GDM1 (cell line): Measurements from ENCODE around the gene GUCD1.

ENCODE experiments used
- DNase-seq: peaks from one replicate; lab custom pipeline; 2025; lab: John Stamatoyannopoulos, UW

The GUCD1 gene

DNA sequence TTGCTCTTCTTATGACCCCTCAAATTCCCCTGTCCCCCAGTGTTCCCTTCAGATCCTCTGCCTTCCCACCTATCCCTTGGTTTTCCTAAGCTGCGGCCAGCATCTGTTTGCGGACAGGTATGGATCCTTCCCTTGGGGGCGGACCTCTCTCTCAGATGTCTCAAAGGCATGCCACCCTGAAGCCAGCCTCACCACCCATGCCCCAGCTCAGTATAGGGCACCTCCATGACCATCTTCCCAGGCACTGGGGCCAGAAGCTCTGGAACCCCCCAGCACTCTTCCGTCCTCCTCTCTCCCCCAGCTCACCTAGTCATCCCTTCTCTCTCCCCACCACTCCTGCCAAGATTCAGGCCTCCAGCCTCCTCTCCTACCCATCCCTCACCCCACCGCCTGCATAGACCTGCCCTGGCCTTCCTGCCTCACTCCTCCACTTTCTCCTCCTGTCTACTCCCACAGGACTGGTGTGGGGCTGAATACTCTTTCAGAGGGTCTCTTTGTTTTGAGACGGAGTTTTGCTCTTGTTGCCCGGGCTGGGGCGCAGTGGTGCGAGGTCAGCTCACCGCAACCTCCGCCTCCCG lies 35.7 kb upstream of the GUCD1 start:
- no peak for DNase-seq

DNA sequence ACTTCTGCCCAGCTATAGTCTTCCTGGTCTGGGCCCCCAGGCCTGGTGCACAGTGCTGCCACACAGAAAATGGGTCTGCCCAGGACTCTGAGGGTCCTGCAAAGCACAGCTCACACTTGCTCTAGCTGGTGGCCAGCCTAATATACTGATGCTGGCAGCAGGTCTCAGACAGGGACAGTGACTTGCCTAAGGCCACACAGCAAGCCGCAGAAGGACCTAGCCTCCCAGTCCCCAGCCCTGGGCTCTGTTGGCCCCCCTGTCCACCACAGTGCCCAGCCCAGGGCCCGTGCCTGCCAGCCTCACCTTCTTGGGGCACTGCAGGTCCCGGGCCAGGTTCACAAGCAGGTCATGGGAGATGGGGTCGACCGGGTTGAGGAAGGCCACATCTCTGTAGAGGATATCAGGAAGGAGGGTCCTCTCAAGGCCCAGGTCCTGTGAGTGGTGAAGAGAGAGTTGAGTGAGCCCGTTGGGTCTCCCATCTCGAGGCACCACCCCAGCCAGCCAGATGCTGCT lies 34.6 kb upstream of the GUCD1 start:
- DNase-seq = no peak

DNA sequence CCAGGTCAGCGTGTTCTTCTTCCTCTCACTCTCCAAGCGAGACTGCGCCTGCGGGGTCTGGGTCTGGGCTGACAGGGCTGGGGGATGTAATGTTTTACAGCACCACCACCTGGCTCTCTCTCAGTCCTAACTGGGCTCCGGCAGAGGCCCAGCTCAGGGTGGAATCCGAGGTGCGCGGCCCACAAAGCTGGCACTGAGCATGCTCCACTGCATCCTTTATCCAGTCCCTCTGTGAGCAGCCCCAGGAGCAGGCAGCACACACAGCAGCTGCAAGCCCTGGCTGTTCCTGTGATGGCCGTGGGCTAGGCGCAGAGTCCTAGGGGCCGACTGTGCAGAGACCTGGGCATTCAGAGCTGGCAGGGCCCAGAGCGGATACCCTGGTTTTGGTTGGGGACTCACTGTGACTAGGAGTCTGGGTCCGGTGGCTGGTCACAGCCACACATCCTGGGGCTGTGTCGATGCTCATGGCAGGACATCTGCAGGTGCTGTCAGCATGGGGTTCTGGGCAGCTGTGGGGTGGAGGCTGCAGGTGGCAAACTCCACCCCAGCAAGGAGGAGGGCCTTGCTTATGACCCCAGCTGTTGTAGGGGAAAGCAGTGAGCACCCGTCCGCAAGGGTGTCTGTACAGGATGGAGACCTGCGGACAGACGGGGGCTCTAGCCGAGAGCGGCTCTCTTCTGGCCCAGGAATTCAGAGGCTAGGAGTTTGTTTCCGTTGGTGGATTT lies 34.0 kb upstream of the GUCD1 start:
- no peak for DNase-seq

DNA sequence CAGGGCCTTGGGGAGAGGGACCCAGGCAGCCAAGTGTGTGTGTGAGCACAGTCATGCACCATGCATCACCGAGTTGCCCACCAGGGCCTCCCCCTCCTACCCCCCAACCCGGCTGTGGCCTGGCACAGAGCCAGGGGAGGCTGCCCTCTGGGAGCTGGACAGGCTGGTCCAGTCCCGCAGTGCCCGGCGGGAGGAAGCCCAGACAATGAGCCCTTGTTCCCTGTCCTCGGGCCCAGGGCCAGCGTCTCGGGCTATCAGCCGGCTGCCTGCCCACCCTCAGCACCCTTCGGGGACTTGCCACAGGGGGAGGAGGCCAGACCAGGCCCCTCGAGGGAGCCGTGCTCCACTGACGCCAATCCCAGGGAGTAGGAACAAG lies 33.4 kb upstream of the GUCD1 start:
- no peak for DNase-seq

- no peak for DNase-seq
These were observed 33.0 kb upstream of the GUCD1 start for GRCh38 chr22:24587948-24588347.

GRCh38 chr22:24587251-24587650 lies 32.3 kb upstream of the GUCD1 start:
- no peak for DNase-seq

GRCh38 chr22:24585927-24586546 lies 31.1 kb upstream of the GUCD1 start:
- DNase-seq = no peak

DNA sequence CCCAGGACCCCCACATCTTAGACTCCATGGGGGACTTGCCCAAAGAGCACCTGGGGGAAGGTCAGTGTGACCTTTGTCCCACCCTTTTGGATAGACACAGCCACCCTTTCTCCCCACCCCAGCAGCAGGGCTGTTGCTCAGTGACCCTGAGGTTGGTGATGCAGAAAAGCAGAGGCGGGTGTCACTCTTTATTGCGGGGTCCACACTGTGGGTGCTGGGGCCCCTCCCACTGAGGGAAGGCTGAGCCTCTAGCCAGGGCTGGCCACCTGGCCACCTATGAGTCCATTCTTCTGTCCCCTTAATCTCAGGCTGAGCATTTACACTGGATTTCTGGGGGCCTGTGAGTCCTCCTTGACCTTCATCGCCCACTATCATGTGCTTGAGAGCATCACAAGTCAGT lies 30.5 kb upstream of the GUCD1 start:
- DNase-seq = no peak

- no peak for DNase-seq
These were observed 30.0 kb upstream of the GUCD1 start for GRCh38 chr22:24584871-24585411.

- DNase-seq = no peak
These were observed 29.3 kb upstream of the GUCD1 start for GRCh38 chr22:24584166-24584790.

DNA sequence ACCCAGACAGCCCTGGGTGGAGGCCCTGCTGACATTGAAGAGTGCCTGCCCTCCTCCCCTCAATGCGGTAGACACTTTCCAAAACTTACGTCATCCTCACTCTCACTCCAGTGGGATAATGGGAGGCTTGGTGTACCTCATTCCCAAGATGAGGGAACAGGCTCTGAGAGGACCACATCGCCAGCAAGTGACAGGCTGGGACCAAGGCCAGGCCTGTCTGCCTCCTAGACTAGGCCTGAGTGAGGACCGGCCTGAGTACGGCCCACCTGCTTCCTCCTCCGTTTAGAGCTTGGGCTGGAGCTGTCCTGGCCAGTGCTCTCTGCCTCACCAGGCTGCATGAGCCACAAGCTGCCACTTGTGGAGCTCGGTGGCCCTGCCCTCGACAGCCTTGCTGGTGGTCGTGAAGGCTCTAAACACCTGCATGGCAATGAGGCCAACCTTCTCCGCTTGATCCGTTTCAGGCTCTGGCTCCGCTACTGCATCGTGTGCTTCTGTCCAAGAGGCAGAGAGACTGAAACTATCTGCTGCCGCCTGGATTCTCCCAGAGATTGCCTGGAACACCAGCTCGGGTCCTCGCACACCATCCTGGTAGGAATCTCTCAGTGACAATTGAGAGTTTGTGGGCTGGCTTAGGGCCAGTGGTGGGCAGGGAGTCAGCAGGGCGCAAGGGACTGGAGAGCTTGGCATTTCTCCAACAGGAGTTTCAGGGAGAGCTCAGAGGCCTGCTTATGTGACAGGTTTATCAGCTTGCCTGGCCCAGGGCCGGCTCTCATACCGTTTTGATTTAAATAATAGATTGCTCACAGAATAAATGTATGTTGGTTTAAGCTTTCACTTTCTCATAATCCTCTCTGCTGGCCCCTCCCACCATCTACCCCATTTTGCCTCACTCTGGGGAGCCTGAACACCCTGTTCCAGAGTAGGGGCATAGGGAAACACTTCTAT lies 28.6 kb upstream of the GUCD1 start:
- no peak for DNase-seq

GRCh38 chr22:24582056-24582814 lies 27.3 kb upstream of the GUCD1 start:
- no peak for DNase-seq

DNA sequence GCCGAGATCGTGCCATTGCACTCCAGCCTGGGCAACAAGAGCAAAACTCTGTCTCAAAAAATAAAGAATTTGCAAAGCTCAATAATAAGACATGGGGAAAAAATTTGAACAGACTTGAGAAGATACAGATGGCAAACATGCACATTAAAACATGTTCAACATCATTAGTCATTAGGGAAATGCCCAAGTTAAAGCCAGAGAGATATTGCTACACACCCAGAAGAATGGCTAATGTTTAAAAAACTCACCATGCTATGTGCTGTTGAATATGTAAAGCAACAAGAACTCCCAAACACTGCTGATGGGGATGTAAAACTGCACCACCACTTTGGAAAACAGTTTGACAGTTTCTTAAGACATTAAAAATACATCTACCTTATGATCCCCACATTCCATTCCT lies 25.3 kb upstream of the GUCD1 start:
- no peak for DNase-seq

DNA sequence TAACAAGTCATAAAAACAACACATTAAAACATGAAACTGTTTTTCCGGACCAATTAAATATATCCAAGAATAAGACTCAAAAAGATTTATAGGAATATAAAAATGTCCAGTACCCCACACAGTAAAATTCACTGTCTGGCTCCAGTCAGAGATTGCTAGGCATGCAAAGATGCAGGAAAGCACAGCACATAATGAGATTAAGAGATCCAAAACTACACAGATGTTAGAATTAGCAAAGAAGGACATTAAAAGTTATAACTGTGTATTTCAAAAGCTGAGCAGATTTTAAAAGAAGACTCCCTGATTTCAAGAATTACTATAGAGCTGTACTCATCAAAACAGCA lies 24.3 kb upstream of the GUCD1 start:
- no peak for DNase-seq

DNA sequence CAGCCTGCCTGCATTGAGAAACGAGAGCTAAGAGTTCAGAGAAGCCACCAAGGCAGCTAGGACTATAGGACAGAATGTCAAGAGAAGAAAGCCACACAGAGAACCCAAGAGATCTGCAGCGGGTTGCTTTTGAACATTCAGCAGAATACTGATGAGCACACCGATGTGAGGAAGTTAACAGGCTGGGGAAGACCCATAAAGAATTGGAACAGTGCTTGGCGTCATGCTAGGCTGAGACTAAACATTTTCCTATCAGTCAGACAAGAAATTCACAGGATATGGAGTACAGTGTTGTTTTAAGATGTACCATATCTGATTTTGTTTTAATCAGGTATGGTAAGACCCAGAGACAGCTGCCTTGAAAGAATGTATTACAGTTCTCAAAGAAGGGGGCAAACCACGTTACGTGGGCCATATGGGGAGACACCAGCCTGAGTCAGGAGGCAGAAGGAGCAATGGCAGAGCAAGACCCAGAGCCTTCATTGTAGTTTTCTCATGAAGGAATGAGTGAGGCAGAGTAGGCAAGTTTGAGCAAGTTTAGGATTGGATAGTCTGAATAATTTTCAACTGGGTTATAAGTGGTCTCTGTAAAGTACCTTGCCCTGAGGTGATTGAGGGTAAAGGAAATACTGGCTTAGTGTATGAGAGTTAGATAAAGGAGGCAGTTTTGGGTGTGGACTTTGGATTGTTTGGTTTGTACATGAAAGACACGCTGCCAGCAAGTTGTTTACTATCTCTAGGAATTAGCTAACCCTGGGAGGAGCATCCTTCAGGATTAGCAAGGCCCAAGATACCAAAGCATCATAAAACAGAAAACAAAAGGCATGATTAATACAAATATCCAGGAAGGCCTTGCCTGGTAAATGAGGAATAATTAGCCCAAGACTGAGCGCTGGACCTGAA lies 23.7 kb upstream of the GUCD1 start:
- DNase-seq = no peak

DNA sequence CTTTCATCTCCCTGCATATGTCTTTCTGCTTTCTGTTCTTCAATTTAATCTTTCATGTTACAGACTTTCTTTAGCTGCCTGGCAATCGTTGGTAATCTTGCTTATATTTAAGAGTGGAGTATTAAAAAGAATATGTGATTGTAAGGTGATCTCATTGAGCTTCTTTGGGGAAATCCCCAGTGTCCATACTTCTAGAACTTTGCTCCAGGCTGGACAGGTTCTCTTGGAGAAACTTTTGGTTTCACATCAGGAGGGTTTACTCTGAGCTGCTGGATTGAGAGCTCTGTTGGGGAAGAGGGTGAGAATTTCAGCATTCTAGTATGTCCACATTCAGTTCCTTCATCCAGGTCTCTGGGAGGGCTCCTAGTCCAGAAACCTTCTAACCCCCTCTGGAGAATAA lies 21.8 kb upstream of the GUCD1 start:
- no peak for DNase-seq

- no peak for DNase-seq
These were observed 16.3 kb upstream of the GUCD1 start for GRCh38 chr22:24571266-24571665.

GRCh38 chr22:24567668-24568067 lies 12.7 kb upstream of the GUCD1 start:
- DNase-seq = no peak

- DNase-seq = no peak
These were observed 12.1 kb upstream of the GUCD1 start for GRCh38 chr22:24566899-24567511.
